HG03432 (cell line): ENCODE results near the gene PRRG2.

Experiments
- ATAC-seq: cut with Tn5 transposase; IDR thresholded peaks from one replicate; pipeline ENCODE4 v1.9.1; 2021; ENCODE audit warnings: mild to moderate bottlenecking, moderate library complexity; ENCODE audit not compliant: unreplicated experiment

The PRRG2 gene

DNA sequence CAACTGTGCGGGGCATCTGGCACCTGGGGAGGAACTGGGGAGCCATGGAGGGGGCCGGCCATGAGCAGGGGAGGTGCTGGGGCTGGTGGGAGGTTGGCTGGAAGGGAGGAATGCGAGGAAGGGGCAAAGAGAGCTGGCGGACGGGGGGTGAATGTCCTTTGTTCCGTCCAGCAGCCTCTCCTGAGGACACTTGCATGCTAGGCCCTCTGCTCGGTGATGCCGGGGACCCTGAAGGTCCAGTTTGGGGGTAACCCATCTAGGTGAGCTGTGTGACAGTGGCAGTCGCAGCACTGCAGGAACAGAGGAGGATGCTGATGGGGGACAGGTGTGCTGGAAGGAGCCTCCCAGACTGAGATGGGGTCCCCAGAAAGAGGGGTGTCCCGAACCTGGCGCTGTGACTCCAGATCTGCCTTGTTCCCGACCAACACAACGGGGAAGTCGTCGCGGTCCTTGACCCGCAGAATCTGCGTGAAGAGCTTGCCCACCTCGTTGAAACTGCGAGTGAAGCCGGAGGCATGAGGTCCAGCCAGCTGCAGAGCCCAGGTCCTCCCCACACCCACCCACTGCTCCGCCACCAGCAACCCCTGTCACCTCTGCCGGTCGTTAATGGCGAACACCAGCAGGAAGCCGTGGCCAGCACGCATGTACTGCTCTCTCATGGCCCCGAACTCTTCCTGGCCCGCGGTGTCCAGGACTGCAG lies 55.3 kb downstream of the PRRG2 start:
- ATAC-seq = no peak

DNA sequence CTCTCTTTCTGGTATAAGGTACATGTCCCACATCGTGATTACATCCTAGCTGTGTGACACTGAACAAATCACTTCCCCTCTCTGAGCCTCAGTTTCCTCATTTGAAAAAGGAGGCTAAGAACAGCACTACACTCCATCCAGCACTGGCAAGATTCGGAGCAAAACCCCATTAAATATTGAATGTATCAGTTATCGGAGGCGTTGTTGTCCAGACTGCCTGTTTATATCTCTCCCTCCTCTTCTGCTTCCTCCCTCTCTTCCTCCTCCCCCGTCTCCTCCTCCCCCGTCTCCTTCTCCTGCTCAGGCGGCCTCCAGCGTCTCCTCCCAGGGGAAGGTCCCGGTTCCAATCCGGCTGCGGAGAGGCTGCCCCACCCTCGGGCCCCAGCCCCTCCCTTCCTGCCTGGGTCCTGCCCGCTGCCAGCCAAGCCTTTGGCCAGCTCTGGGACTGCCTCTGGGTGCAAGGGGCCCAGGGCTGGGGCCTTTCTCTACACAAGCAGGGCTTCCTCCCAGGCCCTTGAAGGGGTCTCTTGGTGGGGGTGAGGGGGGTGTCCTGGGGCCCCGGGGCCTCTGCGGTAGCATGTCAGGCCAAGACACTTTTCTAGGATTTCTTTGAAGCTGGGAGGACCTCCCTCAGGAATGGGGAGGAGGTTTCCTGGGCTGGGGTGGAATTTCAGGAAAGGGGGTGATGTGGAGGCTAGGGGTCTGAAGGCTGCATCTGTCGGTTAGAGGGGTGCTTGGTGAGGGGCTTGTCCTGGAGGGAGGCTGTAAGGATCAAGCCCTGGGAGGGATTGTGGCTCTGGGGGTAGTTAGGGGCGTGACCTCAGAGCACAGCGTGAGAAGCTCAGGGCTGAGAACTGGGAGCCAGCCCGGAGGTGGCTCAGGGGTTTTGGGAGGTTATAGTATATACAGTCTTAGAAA lies 57.0 kb downstream of the PRRG2 start:
- ATAC-seq = no peak

DNA sequence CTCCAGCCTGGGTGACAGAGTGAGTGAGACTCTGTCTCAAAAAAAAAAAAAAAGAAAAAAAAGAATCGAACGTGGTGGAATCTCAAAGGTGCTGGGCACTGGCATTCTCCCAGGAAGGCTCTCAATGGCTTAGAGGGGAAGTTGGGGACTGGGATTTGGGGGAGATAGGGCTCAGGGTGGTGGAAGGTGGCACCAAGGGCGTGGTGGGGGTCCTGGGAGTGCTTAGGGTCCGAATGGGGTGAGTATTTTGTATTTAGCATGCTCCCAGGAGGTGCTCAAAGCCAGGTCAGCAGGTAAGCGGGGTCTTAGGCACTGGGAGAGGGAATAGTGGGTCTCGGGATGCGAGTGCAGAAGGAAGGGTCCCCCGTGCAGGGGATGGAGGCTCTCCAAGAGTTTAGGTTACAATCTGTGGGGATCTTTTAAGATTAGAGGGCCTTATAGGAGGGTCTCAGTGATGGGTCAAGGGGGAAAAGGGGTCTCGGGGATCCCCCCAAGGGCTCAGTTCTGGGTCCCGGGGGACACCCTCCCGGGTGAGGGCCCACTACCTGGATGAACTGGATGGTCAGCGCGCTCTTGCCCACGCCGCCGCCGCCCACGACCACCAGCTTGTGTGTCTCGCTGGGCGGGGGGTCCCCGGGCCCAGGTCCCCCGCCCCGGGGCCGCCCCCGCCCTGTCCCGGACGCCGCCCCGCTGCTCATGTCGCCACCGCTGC lies 58.4 kb downstream of the PRRG2 start:
- ATAC-seq = no peak

DNA sequence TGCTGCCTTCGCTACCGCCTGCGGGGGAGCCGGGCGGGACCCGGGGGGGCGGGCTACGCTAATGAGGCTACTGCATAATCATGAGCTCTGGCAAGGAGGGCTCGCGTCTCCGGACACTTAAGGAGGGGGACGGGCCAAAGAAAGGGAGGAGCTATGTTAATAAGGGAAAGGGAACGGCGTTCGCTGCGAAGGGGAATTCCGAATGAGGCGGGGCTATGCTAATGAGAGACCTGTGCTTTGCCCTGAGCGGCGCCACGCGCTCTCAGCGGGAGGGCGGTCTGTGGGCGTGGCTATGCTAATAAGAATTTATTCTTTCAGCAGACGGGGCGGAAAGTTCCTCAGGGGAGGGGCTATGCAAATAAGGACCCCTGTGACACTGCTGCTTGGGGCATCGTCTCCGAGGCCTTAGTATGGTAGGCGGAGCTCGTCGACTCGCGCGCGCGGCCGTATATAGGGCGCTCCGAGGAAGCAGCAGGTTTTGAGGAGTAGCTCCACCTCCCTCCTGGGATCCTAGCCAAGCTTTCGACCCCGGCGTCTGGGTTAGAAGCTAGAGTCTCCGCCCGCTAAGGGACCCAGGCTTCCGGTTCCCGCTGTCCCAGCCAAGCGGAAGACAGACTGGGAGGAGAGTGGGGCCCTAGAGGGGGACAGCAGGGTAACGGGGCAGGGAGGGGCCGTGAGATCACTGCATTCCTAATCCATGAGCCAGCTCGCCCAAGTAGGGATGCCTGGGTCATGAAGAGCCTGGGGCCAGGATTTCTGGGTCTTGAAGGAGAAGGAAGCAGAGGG lies 59.2 kb downstream of the PRRG2 start, which contains the start of gene RRAS:
Gene RRAS (minus strand): TSS at position 31 of the 786 bp plus-strand sequence. CDS start 45 bp downstream, outside the sequence.
- peak; percentile 67 for ATAC-seq
